ENCODE measurements around the gene MAST3.

The MAST3 gene

DNA sequence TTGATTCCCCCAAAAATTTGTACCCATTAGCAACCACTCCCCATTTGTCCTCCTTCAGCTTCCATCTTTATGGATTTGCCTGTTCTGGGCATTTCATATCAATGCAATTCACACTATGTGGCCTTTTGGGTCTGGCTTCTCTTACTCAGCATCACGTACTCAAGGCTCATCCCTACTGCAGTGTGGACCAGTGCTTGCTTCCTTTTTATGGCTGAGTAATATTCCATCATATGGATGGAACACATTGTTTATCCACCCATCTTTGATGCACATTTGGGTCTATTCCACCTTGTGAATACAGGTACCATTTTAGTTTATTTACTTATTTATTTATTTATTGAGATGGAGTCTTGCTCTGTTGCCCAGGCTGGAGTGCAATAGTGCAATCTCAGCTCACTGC is 42.9 kb downstream of the MAST3 start:
- H3K9me3 ChIP-seq (ENCODE audit: control extremely low read depth in 1 of 5, control insufficient read depth in 4 of 5, insufficient read depth in 2 of 5, low read depth in 1 of 5, low read length in 4 of 5): no peaks in the 10 kb centered on the region
- no CpG with 5 or more reads among the region's 1 CpG for WGBS (ENCODE audit: insufficient coverage)
- no peak overlapping the region for H3K27ac ChIP-seq (ENCODE audit: insufficient read depth in 1 of 2, low read depth in 1 of 2, low read length in 2 of 2, poor library complexity in 1 of 2, severe bottlenecking in 2 of 2)
- no peaks in the 10 kb centered on the region for H3K27me3 ChIP-seq (replicated peaks in 2 of 5; ENCODE audit: control insufficient read depth in 4 of 5, insufficient read depth in 5 of 5, low read length in 4 of 5)
- CTCF ChIA-PET: no interaction called here
- no peak overlapping the region for H3K4me3 ChIP-seq (ENCODE audit: control insufficient read depth in 1 of 7, extremely low read depth in 1 of 7, insufficient read depth in 4 of 7, low read depth in 2 of 7, low read length in 6 of 7)
- H3K4me1 ChIP-seq (ENCODE audit: control extremely low read depth in 1 of 4, control insufficient read depth in 4 of 4, insufficient read depth in 4 of 4, low read length in 3 of 4): peaks cover 0 to 4% (median 0%) of the 10 kb centered on the region in 4 experiments
- DNase-seq: no peak
- POLR2A ChIA-PET: no interaction called here
- peaks cover 9 to 54% (median 43%) of the 10 kb centered on the region in 4 experiments for H3K36me3 ChIP-seq (ENCODE audit: control insufficient read depth in 4 of 4, insufficient read depth in 4 of 4, low read length in 3 of 4)

- H3K4me1 ChIP-seq (ENCODE audit: control extremely low read depth in 1 of 4, control insufficient read depth in 4 of 4, insufficient read depth in 4 of 4, low read length in 3 of 4): peaks cover 0 to 4% (median 0%) of the 10 kb centered on the region in 4 experiments
- no peak overlapping the region for H3K4me3 ChIP-seq (ENCODE audit: control insufficient read depth in 1 of 7, extremely low read depth in 1 of 7, insufficient read depth in 4 of 7, low read depth in 2 of 7, low read length in 6 of 7)
- H3K27me3 ChIP-seq (replicated peaks in 2 of 5; ENCODE audit: control insufficient read depth in 4 of 5, insufficient read depth in 5 of 5, low read length in 4 of 5): no peaks in the 10 kb centered on the region
- peaks cover 14 to 54% (median 45%) of the 10 kb centered on the region in 4 experiments for H3K36me3 ChIP-seq (ENCODE audit: control insufficient read depth in 4 of 4, insufficient read depth in 4 of 4, low read length in 3 of 4)
- no peak overlapping the region for H3K27ac ChIP-seq (ENCODE audit: insufficient read depth in 1 of 2, low read depth in 1 of 2, low read length in 2 of 2, poor library complexity in 1 of 2, severe bottlenecking in 2 of 2)
- ChIA-PET CTCF (interaction anchor here (1.2 to 1.7 kb wide), 2 partner anchors 11 to 13 kb away, joined by 4 to 8 read pairs; partner anchors contain the start of gene PIK3R2), POLR2A (no interaction called here)
- H3K9me3 ChIP-seq (ENCODE audit: control extremely low read depth in 1 of 5, control insufficient read depth in 4 of 5, insufficient read depth in 2 of 5, low read depth in 1 of 5, low read length in 4 of 5): no peaks in the 10 kb centered on the region
- WGBS (ENCODE audit: insufficient coverage): 100% methylated on average over 3 of the region's 6 CpGs
- DNase-seq: no peak
These were observed 43.5 kb downstream of the MAST3 start for GRCh38 chr19:18141031-18141430.

DNA sequence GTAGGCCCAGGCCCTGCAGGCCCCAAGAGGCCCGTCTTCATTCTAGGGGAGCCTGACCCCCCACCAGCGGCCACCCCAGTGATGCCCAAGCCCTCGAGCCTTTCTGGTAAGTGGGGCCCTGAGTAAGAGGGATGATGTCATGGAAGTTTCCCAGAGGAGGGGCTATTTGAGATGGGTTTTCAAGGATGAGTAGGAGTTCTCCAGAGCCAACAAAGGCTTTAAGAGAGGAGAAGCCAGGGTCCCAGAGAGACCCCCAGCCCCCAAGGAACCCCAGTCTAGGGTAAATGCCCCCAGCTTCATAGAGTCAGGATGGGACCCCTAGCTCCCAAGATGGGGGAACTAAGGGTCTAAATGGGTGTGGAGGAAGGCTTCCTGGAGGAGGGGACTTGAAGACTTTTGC is 46.3 kb downstream of the MAST3 start:
- Histone ChIP-seq H3K4me3 (ENCODE audit: control insufficient read depth in 1 of 7, extremely low read depth in 1 of 7, insufficient read depth in 4 of 7, low read depth in 2 of 7, low read length in 6 of 7) (no peak overlapping the region), H3K4me1 (ENCODE audit: control extremely low read depth in 1 of 4, control insufficient read depth in 4 of 4, insufficient read depth in 4 of 4, low read length in 3 of 4) (no peaks in the 10 kb centered on the region), H3K9me3 (ENCODE audit: control extremely low read depth in 1 of 5, control insufficient read depth in 4 of 5, insufficient read depth in 2 of 5, low read depth in 1 of 5, low read length in 4 of 5) (no peaks in the 10 kb centered on the region), H3K27me3 (replicated peaks in 2 of 5; ENCODE audit: control insufficient read depth in 4 of 5, insufficient read depth in 5 of 5, low read length in 4 of 5) (no peaks in the 10 kb centered on the region), H3K27ac (ENCODE audit: insufficient read depth in 1 of 2, low read depth in 1 of 2, low read length in 2 of 2, poor library complexity in 1 of 2, severe bottlenecking in 2 of 2) (no peak overlapping the region), H3K36me3 (ENCODE audit: control insufficient read depth in 4 of 4, insufficient read depth in 4 of 4, low read length in 3 of 4) (peaks cover 12 to 54% (median 44%) of the 10 kb centered on the region in 4 experiments)
- DNase-seq: no peak
- ChIA-PET POLR2A (no interaction called here), CTCF (interaction anchor here (1.3 kb wide), 1 partner anchor 15 kb away, joined by 3 read pairs; no protein-coding TSS in a partner anchor)
- WGBS (ENCODE audit: insufficient coverage): no CpG with 5 or more reads among the region's 3 CpGs

GRCh38 chr19:18144361-18144760 is 46.8 kb downstream of the MAST3 start:
- Histone ChIP-seq H3K27ac (ENCODE audit: insufficient read depth in 1 of 2, low read depth in 1 of 2, low read length in 2 of 2, poor library complexity in 1 of 2, severe bottlenecking in 2 of 2) (no peak overlapping the region), H3K36me3 (ENCODE audit: control insufficient read depth in 4 of 4, insufficient read depth in 4 of 4, low read length in 3 of 4) (peaks cover 12 to 55% (median 44%) of the 10 kb centered on the region in 4 experiments), H3K27me3 (replicated peaks in 2 of 5; ENCODE audit: control insufficient read depth in 4 of 5, insufficient read depth in 5 of 5, low read length in 4 of 5) (no peaks in the 10 kb centered on the region), H3K4me3 (ENCODE audit: control insufficient read depth in 1 of 7, extremely low read depth in 1 of 7, insufficient read depth in 4 of 7, low read depth in 2 of 7, low read length in 6 of 7) (no peak overlapping the region), H3K4me1 (ENCODE audit: control extremely low read depth in 1 of 4, control insufficient read depth in 4 of 4, insufficient read depth in 4 of 4, low read length in 3 of 4) (no peaks in the 10 kb centered on the region), H3K9me3 (ENCODE audit: control extremely low read depth in 1 of 5, control insufficient read depth in 4 of 5, insufficient read depth in 2 of 5, low read depth in 1 of 5, low read length in 4 of 5) (no peaks in the 10 kb centered on the region)
- CTCF ChIA-PET: interaction anchor here (1.3 kb wide), 1 partner anchor 16 kb away, joined by 3 read pairs; no protein-coding TSS in a partner anchor
- no peak for DNase-seq
- WGBS (ENCODE audit: insufficient coverage): 98% methylated on average over 15 of the region's 16 CpGs
- POLR2A ChIA-PET: no interaction called here

DNA sequence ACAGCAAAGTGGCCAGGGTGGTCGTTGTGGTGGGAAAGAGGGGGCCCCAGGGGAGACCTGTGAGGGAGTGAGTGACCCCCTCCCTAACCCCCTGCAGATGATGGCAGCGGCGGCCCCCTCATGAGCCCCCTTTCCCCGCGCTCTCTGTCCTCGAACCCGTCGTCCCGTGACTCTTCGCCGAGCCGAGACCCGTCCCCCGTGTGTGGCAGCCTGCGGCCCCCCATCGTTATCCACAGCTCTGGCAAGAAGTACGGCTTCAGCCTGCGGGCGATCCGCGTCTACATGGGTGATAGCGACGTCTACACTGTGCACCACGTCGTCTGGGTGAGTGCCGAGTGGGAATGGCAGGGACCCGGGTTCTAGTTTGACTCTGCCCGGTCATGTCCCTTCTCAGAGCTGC is 47.3 kb downstream of the MAST3 start:
- POLR2A ChIA-PET: no interaction called here

DNA sequence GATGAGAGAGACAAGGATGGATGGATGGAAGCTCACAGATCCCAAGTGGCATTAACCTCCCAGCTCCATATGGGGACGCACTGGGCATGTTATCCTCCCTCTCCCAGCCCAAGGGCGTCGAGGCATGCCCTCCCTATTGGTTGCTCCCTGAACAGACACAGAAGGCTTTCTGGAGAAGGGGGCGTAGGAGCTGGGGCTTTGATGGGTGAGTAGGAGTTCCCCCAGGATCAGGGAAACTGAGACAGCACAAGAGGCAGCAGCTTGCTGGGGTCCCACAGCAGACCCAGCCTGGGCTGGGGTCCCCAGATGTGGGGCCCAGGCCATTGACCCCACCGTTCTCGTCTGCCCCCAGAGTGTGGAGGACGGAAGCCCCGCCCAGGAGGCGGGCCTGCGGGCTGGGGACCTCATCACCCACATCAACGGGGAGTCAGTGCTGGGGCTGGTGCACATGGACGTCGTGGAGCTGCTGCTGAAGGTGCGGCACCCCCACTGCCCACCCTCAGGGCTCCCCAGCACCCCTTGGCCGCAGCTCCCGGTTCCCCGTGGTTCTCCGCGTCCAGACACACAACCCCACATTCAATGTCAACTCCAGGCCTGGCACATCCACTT is 47.9 kb downstream of the MAST3 start:
- no peak for DNase-seq
- ChIA-PET CTCF (interaction anchor here (0.6 to 1.6 kb wide), 4 partner anchors 10 to 92 kb away, joined by 3 to 11 read pairs (median 3); no protein-coding TSS in a partner anchor), POLR2A (no interaction called here)
- H3K27ac ChIP-seq (ENCODE audit: insufficient read depth in 1 of 2, low read depth in 1 of 2, low read length in 2 of 2, poor library complexity in 1 of 2, severe bottlenecking in 2 of 2): no peak overlapping the region
- no peaks in the 10 kb centered on the region for H3K9me3 ChIP-seq (ENCODE audit: control extremely low read depth in 1 of 5, control insufficient read depth in 4 of 5, insufficient read depth in 2 of 5, low read depth in 1 of 5, low read length in 4 of 5)
- H3K36me3 ChIP-seq (ENCODE audit: control insufficient read depth in 4 of 4, insufficient read depth in 4 of 4, low read length in 3 of 4): peaks cover 12 to 59% (median 41%) of the 10 kb centered on the region in 4 experiments
- no peaks in the 10 kb centered on the region for H3K27me3 ChIP-seq (replicated peaks in 2 of 5; ENCODE audit: control insufficient read depth in 4 of 5, insufficient read depth in 5 of 5, low read length in 4 of 5)
- no peaks in the 10 kb centered on the region for H3K4me1 ChIP-seq (ENCODE audit: control extremely low read depth in 1 of 4, control insufficient read depth in 4 of 4, insufficient read depth in 4 of 4, low read length in 3 of 4)
- H3K4me3 ChIP-seq (ENCODE audit: control insufficient read depth in 1 of 7, extremely low read depth in 1 of 7, insufficient read depth in 4 of 7, low read depth in 2 of 7, low read length in 6 of 7): no peak overlapping the region
- 91% methylated on average over 13 of the region's 19 CpGs for WGBS (ENCODE audit: insufficient coverage)

More for the DNA sequence above, 47.3 kb downstream of the MAST3 start:
- CTCF ChIA-PET: interaction anchor here (1.0 to 1.6 kb wide), 3 partner anchors 9 to 16 kb away, joined by 3 to 11 read pairs (median 3); no protein-coding TSS in a partner anchor
- Histone ChIP-seq H3K27me3 (replicated peaks in 2 of 5; ENCODE audit: control insufficient read depth in 4 of 5, insufficient read depth in 5 of 5, low read length in 4 of 5) (no peaks in the 10 kb centered on the region), H3K9me3 (ENCODE audit: control extremely low read depth in 1 of 5, control insufficient read depth in 4 of 5, insufficient read depth in 2 of 5, low read depth in 1 of 5, low read length in 4 of 5) (no peaks in the 10 kb centered on the region), H3K4me1 (ENCODE audit: control extremely low read depth in 1 of 4, control insufficient read depth in 4 of 4, insufficient read depth in 4 of 4, low read length in 3 of 4) (no peaks in the 10 kb centered on the region), H3K27ac (ENCODE audit: insufficient read depth in 1 of 2, low read depth in 1 of 2, low read length in 2 of 2, poor library complexity in 1 of 2, severe bottlenecking in 2 of 2) (no peak overlapping the region), H3K4me3 (ENCODE audit: control insufficient read depth in 1 of 7, extremely low read depth in 1 of 7, insufficient read depth in 4 of 7, low read depth in 2 of 7, low read length in 6 of 7) (no peak overlapping the region), H3K36me3 (ENCODE audit: control insufficient read depth in 4 of 4, insufficient read depth in 4 of 4, low read length in 3 of 4) (peaks cover 12 to 59% (median 44%) of the 10 kb centered on the region in 4 experiments)
- no peak for DNase-seq
- WGBS (ENCODE audit: insufficient coverage): 98% methylated on average over 25 of the region's 28 CpGs

DNA sequence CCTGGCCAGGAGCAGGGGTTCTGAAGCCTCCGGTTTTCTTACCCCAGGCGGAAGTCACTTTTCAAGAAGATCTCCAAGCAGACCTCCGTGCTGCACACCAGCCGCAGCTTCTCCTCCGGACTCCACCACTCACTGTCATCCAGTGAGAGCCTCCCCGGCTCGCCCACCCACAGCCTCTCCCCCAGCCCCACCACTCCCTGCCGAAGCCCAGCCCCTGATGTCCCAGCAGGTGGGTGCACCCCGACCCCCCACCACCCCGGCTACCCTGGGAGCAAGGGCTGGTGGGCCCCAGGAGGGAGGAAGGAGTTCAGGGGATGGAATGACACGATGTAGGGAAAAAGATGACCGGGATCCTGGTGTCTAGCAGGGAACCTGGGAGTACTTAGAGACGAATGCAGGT is 49.8 kb downstream of the MAST3 start:
- ChIA-PET POLR2A (no interaction called here), CTCF (interaction anchor here (1.7 kb wide), 1 partner anchor 34 kb away, joined by 3 read pairs; no protein-coding TSS in a partner anchor)
- WGBS (ENCODE audit: insufficient coverage): 96% methylated on average over 10 of the region's 13 CpGs
- H3K27ac ChIP-seq (ENCODE audit: insufficient read depth in 1 of 2, low read depth in 1 of 2, low read length in 2 of 2, poor library complexity in 1 of 2, severe bottlenecking in 2 of 2): no peak overlapping the region
- peaks cover 0 to 11% (median 8%) of the 10 kb centered on the region in 4 experiments for H3K4me1 ChIP-seq (ENCODE audit: control extremely low read depth in 1 of 4, control insufficient read depth in 4 of 4, insufficient read depth in 4 of 4, low read length in 3 of 4)
- no peaks in the 10 kb centered on the region for H3K27me3 ChIP-seq (replicated peaks in 2 of 5; ENCODE audit: control insufficient read depth in 4 of 5, insufficient read depth in 5 of 5, low read length in 4 of 5)
- no peaks in the 10 kb centered on the region for H3K9me3 ChIP-seq (ENCODE audit: control extremely low read depth in 1 of 5, control insufficient read depth in 4 of 5, insufficient read depth in 2 of 5, low read depth in 1 of 5, low read length in 4 of 5)
- peaks cover 12 to 51% (median 33%) of the 10 kb centered on the region in 4 experiments for H3K36me3 ChIP-seq (ENCODE audit: control insufficient read depth in 4 of 4, insufficient read depth in 4 of 4, low read length in 3 of 4)
- DNase-seq: no peak
- H3K4me3 ChIP-seq (ENCODE audit: control insufficient read depth in 1 of 7, extremely low read depth in 1 of 7, insufficient read depth in 4 of 7, low read depth in 2 of 7, low read length in 6 of 7): peak overlapping the region in 1 of 7 experiments; percentile 2
